ENCODE results near the gene ACBD6.

The ACBD6 gene

GRCh38 chr1:180239145-180240096 is 263.0 kb downstream of the ACBD6 start:
- DNase-seq (ENCODE audit: low spot score), result no peak

- DNase-seq (ENCODE audit: low spot score), result no peak
Observed at GRCh38 chr1:180238675-180239074, 263.7 kb downstream of the ACBD6 start.

Data from CD4-positive, alpha-beta T cell treated with Interleukin-2 at 100 ng/mL for 4 hours (primary cell).